ENCODE results near the gene COPB1.
"Not testable (repeated sequence)": the region's sequence is repeated elsewhere in the genome, so short reads cannot be mapped to it uniquely, and the experiment has no call there.

The COPB1 gene

DNA sequence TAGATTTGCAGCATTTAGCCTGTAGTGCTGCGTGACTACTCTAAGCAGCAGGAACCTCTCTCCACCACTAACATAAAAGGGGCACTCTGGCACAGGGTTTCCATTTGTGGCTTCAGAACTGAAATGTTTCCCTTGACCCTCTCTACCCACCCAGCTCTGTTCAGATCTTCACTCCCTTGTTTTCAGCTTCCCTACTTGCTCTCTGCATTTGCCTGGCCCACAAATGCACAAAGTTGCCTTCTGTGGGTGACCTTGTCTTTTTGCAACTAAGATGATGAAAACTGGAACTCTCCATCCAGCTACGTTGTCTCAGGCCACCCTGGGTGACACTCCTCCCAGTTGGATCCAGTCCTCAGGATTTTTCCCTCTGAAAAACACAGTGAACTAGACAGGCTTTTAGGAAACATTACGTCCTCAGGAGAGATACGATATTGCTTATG is 40.4 kb upstream of the COPB1 start:
- no peak overlapping the region for H3K27ac ChIP-seq
- TF ChIP-seq CTCF (conservative IDR thresholded peaks at IDR 0.05) (no peak), ZFX (IDR thresholded peaks at IDR 0.05) (no peak)

- TF ChIP-seq ZFX (IDR thresholded peaks at IDR 0.05) (no peak), CTCF (conservative IDR thresholded peaks at IDR 0.05) (no peak)
Observed at GRCh38 chr11:14538926-14539554, 39.4 kb upstream of the COPB1 start.

GRCh38 chr11:14538271-14538925 is 38.8 kb upstream of the COPB1 start:
- TF ChIP-seq CTCF (conservative IDR thresholded peaks at IDR 0.05) (no peak), ZFX (IDR thresholded peaks at IDR 0.05) (no peak)

More at GRCh38 chr11:14538926-14539554, 39.4 kb upstream of the COPB1 start:
- H3K27ac ChIP-seq = no peak overlapping the region

GRCh38 chr11:14537134-14537599 is 37.6 kb upstream of the COPB1 start:
- TF ChIP-seq ZFX (IDR thresholded peaks at IDR 0.05) (no peak), CTCF (conservative IDR thresholded peaks at IDR 0.05) (peak; percentile 95)
- H3K27ac ChIP-seq = no peak overlapping the region

More at GRCh38 chr11:14538271-14538925, 38.8 kb upstream of the COPB1 start:
- no peak overlapping the region for H3K27ac ChIP-seq

DNA sequence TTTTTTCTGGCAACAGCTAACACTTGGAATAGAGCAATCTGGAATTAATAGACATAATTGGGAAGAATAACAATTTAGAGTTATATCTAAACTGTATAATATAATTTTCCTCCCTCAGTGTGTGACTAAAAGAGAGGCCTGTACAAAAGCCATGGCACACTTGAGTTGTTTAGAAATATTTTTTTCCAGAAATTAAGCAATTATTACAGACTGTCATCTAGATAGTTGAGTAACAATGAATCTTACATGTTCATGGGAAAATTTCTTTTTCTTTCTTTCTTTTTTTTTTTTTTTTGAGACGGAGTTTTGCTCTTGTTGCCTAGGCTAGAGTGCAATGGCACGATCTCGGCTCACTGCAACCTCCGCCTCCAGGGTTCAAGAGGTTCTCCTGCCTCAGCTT is 35.6 kb upstream of the COPB1 start:
- H3K27ac ChIP-seq = not testable (repeated sequence)

- TF ChIP-seq CTCF (conservative IDR thresholded peaks at IDR 0.05) = no peak
- TF ChIP-seq ZFX (IDR thresholded peaks at IDR 0.05) = no peak
- H3K27ac ChIP-seq = no peak overlapping the region
Observed at GRCh38 chr11:14529951-14530350, 30.3 kb upstream of the COPB1 start.

DNA sequence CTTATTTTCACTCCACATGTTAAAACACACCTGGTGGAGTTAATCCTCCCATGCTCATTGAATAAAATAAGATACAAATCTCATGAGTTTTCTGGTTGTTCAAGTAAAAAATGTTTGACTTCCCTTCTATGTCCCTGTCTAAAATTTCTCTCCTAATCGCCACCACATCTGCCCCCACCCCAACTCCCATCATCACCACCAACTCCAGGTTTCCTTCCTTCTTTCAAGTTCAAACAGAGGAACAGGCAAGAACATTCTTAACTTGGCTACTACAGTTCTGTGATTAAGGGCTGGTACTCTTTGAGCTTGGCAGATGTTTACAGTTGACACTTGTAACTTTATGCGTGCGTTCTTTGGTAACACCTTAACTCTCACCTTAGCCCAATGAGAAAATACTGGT is 29.7 kb upstream of the COPB1 start:
- TF ChIP-seq ZFX (IDR thresholded peaks at IDR 0.05) (no peak), CTCF (conservative IDR thresholded peaks at IDR 0.05) (no peak)
- no peak overlapping the region for H3K27ac ChIP-seq

All from C4-2B (cell line).